GM19351 (cell line): ENCODE data around the gene ZNF281.
"Not testable (repeated sequence)": the region's sequence is repeated elsewhere in the genome, so short reads cannot be mapped to it uniquely, and the experiment has no call there.

Experiments used
- ATAC-seq: cut with Tn5 transposase; IDR thresholded peaks from one replicate; pipeline ENCODE4 v1.9.1; 2021; ENCODE audit warnings: mild to moderate bottlenecking, moderate library complexity; ENCODE audit not compliant: unreplicated experiment

ZNF281 gene

GRCh38 chr1:200432586-200432985 is 22.8 kb upstream of the ZNF281 start:
- no peak for ATAC-seq

- ATAC-seq: no peak
These were observed 19.4 kb upstream of the ZNF281 start for GRCh38 chr1:200429221-200429751.

GRCh38 chr1:200428482-200429205 is 18.8 kb upstream of the ZNF281 start:
- ATAC-seq: no peak

- ATAC-seq: no peak
These were observed 17.9 kb upstream of the ZNF281 start for GRCh38 chr1:200427744-200428143.

GRCh38 chr1:200426196-200426595 is 16.4 kb upstream of the ZNF281 start:
- no peak for ATAC-seq

GRCh38 chr1:200423235-200423634 is 13.4 kb upstream of the ZNF281 start:
- ATAC-seq: no peak

GRCh38 chr1:200422211-200422610 is 12.4 kb upstream of the ZNF281 start:
- no peak for ATAC-seq

- peak; percentile 85 for ATAC-seq
These were observed 6.2 kb upstream of the ZNF281 start for GRCh38 chr1:200415789-200416593.

- ATAC-seq: peak; percentile 54
These were observed 5.4 kb upstream of the ZNF281 start for GRCh38 chr1:200415227-200415626.

GRCh38 chr1:200414657-200415056 is 4.8 kb upstream of the ZNF281 start:
- no peak for ATAC-seq

GRCh38 chr1:200413766-200414165 is 3.9 kb upstream of the ZNF281 start:
- ATAC-seq: not testable (repeated sequence)

GRCh38 chr1:200411406-200412257 is 1.8 kb upstream of the ZNF281 start:
- ATAC-seq: no peak

- ATAC-seq: no peak
These were observed 686 bp upstream of the ZNF281 start for GRCh38 chr1:200410566-200410878.

- peak; percentile 28 for ATAC-seq
These were observed 554 bp downstream of the ZNF281 start for GRCh38 chr1:200409203-200409760.

- no peak for ATAC-seq
These were observed 3.6 kb downstream of the ZNF281 start for GRCh38 chr1:200406161-200406797.

- ATAC-seq: no peak
These were observed 4.6 kb downstream of the ZNF281 start for GRCh38 chr1:200405264-200405663.

- no peak for ATAC-seq
These were observed 8.1 kb downstream of the ZNF281 start for GRCh38 chr1:200401708-200402107.

- no peak for ATAC-seq
These were observed 8.6 kb downstream of the ZNF281 start for GRCh38 chr1:200401263-200401662.

GRCh38 chr1:200400556-200400955 is 9.3 kb downstream of the ZNF281 start:
- ATAC-seq: no peak

- no peak for ATAC-seq
These were observed 10.0 kb downstream of the ZNF281 start for GRCh38 chr1:200399860-200400259.
